DMS 273 (cell line): ENCODE results near the gene UBA1.
"Not testable (repeated sequence)": the region's sequence is repeated elsewhere in the genome, so short reads cannot be mapped to it uniquely, and the experiment has no call there.

Experiments
- DNase-seq: peaks from one replicate; lab custom pipeline; 2025; ENCODE audit not compliant: unreplicated experiment; lab: John Stamatoyannopoulos, UW

UBA1 gene

DNA sequence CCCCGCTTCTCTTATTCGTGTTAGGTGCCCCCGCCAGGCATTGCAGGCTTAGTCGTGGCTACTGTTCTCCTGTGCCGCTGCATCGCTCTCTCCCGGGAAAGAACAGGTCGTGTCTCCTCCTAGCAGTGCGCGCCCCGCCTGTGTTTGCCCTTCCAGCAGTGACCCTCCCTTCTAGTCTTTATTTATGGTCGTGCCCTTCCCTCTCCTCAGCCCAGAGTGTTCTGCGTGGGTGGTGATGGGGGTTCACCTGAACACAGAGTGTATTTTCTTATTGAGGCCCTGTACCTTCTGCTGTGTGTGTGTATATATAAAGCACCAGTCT, 54.3 kb downstream of the UBA1 start:
- no peak for DNase-seq

DNA sequence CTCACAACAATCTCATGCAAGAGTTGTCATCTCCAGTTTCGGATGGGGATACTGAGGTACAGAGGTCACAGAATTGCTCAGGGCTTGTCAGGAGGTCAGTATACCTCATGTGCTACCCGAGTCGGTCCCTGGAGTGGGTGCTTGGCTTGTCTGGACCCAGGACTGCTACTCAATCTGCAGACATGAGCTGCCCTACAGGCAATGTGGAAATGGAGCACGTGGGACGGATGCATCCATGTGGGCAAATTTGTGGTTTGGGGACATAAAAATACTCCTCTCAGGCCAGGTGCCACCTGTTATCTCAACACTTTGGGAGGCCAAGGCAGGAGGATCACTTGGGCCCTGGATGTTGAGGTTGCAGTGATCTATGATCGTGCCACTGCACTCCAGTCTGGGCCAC, 54.9 kb downstream of the UBA1 start:
- DNase-seq = no peak

DNA sequence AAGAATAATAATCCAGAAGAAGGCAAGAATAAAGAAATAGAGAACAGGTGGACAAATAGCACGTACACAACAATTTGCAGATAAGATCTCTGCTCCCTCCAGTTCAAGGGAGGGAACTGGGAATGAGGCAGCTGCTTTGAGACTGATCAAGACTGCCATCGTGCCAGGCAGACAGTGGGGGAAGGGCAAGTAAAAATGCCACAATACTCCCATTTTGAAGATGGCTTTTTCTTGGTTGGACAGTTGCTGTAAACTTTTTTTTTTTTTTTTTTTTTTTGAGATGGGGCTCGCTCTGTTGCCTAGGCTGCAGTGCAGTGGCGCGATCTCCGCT, 56.4 kb downstream of the UBA1 start:
- peak; percentile 65 for DNase-seq

DNA sequence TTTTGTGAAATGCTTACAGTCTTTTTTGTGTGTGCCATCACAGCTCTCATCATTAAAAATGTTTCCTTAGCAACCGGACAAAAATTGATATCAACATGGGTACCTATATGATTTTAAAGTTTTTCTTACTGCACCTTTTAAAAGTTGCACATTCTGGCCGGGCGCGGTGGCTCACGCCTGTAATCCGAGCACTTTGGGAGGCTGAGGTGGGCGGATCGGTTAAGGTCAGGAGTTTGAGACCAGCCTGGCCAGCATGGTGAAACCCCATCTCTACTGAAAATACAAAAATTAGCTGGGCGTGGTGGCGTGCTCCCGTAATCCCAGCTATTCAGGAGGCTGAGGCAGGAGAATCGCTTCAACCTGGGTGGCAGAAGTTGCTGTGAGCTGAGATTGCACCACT, 64.0 kb downstream of the UBA1 start:
- DNase-seq = not testable (repeated sequence)
